Suprapubic skin (tissue), 2 donors: ENCODE measurements around the gene TMEM101.
"Not testable (repeated sequence)": the region's sequence is repeated elsewhere in the genome, so short reads cannot be mapped to it uniquely, and the experiment has no call there.

Experiments used
- EP300 ChIP-seq: sonication (generic); formaldehyde crosslinking; IDR thresholded peaks from one replicate; pipeline ENCODE4 v1.6.1; 2017; ENCODE audit warnings: antibody characterized with exemption
- POLR2A ChIP-seq, 2 donors: fragments of 450-650 bp; IDR thresholded peaks; one replicate each; pipeline ENCODE4 v1.6.1; 2017; ENCODE audit warnings: antibody characterized with exemption in 2 of 2, mild to moderate bottlenecking in 2 of 2, moderate library complexity in 2 of 2

DNA sequence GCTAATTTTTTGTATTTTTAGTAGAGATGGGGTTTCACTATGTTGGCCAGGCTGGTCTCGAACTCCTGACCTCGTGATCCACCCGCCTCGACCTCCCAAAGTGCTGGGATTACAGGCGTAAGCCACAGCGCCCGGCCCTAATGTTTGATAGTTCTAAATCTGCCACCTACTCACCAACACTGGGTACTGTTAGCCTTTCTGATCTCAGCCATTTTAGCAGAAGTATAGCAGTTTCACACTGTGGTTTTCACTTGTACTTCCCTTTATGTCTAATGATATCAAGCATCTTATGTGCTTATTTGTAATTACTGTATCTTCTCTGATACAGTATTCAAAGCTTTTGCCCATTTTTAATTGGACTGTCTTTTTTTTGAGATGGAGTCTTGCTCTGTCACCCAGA lies 32.1 kb upstream of the TMEM101 start:
- not testable (repeated sequence) for TF ChIP-seq POLR2A (IDR thresholded peaks at IDR 0.05); EP300
